ENCODE results near the gene RBP3. TPM values are rescaled to one million over a fixed set of nuclear protein-coding genes. Genes with fewer than 3 reads are reported as not detected.

RBP3 gene
- total and polyA plus RNA-seq, 2 experiments from 2014 or later: 0.53 to 1.3 TPM

GRCh38 chr10:47374611-47375536 is 26.7 kb downstream of the RBP3 start:
- H3K4me1 ChIP-seq (ENCODE audit: insufficient read depth): peaks cover 3% of the 10 kb centered on the region
- WGBS (ENCODE audit: low lambda C conversion rate, missing lambda C conversion rate): 83% methylated on average over 12 of the region's 12 CpGs
- H3K4me2 ChIP-seq: no peak overlapping the region
- H3K9me2 ChIP-seq (replicated peaks; ENCODE audit: insufficient read depth): no peaks in the 10 kb centered on the region
- H3K36me3 ChIP-seq (replicated peaks; ENCODE audit: insufficient read depth, low read depth): no peaks in the 10 kb centered on the region
- DNase-seq (ENCODE audit: low spot score): no peak
- no peaks in the 10 kb centered on the region for H3K27me3 ChIP-seq
- H3K4me3 ChIP-seq: no peak overlapping the region
- TF ChIP-seq EZH2phosphoT487 (IDR thresholded peaks at IDR 0.05; ENCODE audit: low read depth, severe bottlenecking, unreplicated experiment) (no peak), CTCF (IDR thresholded peaks at IDR 0.05; ENCODE audit: poor library complexity) (no peak)
- H3K27ac ChIP-seq: no peak overlapping the region
- no peaks in the 10 kb centered on the region for H3K79me2 ChIP-seq
- H2AFZ ChIP-seq: no peak overlapping the region
- H3K9me3 ChIP-seq (ENCODE audit: low read depth): no peaks in the 10 kb centered on the region
- H4K20me1 ChIP-seq (ENCODE audit: insufficient read depth, poor library complexity, severe bottlenecking): no peaks in the 10 kb centered on the region

GRCh38 chr10:47376522-47377220 is 28.5 kb downstream of the RBP3 start:
- TF ChIP-seq CTCF (IDR thresholded peaks at IDR 0.05; ENCODE audit: poor library complexity) (no peak), EZH2phosphoT487 (IDR thresholded peaks at IDR 0.05; ENCODE audit: low read depth, severe bottlenecking, unreplicated experiment) (no peak), EZH2 (IDR thresholded peaks at IDR 0.05; ENCODE audit: borderline replicate concordance) (no peak)
- Histone ChIP-seq H4K20me1 (ENCODE audit: insufficient read depth, poor library complexity, severe bottlenecking) (no peaks in the 10 kb centered on the region), H3K4me1 (ENCODE audit: insufficient read depth) (peaks cover 9% of the 10 kb centered on the region), H3K4me3 (no peak overlapping the region), H3K9me3 (ENCODE audit: low read depth) (no peaks in the 10 kb centered on the region), H3K79me2 (no peaks in the 10 kb centered on the region), H2AFZ (no peak overlapping the region), H3K27me3 (no peaks in the 10 kb centered on the region), H3K36me3 (replicated peaks; ENCODE audit: insufficient read depth, low read depth) (no peaks in the 10 kb centered on the region), H3K9me2 (replicated peaks; ENCODE audit: insufficient read depth) (no peaks in the 10 kb centered on the region), H3K27ac (no peak overlapping the region), H3K4me2 (no peak overlapping the region)
- no peak for DNase-seq (ENCODE audit: low spot score)
- WGBS (ENCODE audit: low lambda C conversion rate, missing lambda C conversion rate): 87% methylated on average over 10 of the region's 10 CpGs

GRCh38 chr10:47378183-47378510 is 30.0 kb downstream of the RBP3 start:
- H4K20me1 ChIP-seq (ENCODE audit: insufficient read depth, poor library complexity, severe bottlenecking): no peaks in the 10 kb centered on the region
- TF ChIP-seq EZH2 (IDR thresholded peaks at IDR 0.05; ENCODE audit: borderline replicate concordance) (no peak), EZH2phosphoT487 (IDR thresholded peaks at IDR 0.05; ENCODE audit: low read depth, severe bottlenecking, unreplicated experiment) (no peak), CTCF (IDR thresholded peaks at IDR 0.05; ENCODE audit: poor library complexity) (no peak)
- no peaks in the 10 kb centered on the region for H3K36me3 ChIP-seq (replicated peaks; ENCODE audit: insufficient read depth, low read depth)
- no peaks in the 10 kb centered on the region for H3K9me3 ChIP-seq (ENCODE audit: low read depth)
- H3K27me3 ChIP-seq: no peaks in the 10 kb centered on the region
- no peak for DNase-seq (ENCODE audit: low spot score)
- no peaks in the 10 kb centered on the region for H3K79me2 ChIP-seq
- no peak overlapping the region for H3K27ac ChIP-seq
- H3K4me1 ChIP-seq (ENCODE audit: insufficient read depth): peaks cover 9% of the 10 kb centered on the region
- no peak overlapping the region for H3K4me3 ChIP-seq
- H3K9me2 ChIP-seq (replicated peaks; ENCODE audit: insufficient read depth): no peaks in the 10 kb centered on the region
- no peak overlapping the region for H2AFZ ChIP-seq
- 100% methylated on average over 3 of the region's 4 CpGs for WGBS (ENCODE audit: low lambda C conversion rate, missing lambda C conversion rate)
- no peak overlapping the region for H3K4me2 ChIP-seq

All from hepatocyte (in vitro differentiated cells).